ENCODE results near the gene GOLT1A.

The GOLT1A gene

GRCh38 chr1:204260601-204261197 is 46.9 kb upstream of the GOLT1A start:
- H3K4me3 ChIP-seq (ENCODE audit: control insufficient read depth, low read depth, low read length) = no peak overlapping the region
- no peak for DNase-seq (ENCODE audit: low read depth)
- TF ChIP-seq CTCF (conservative IDR thresholded peaks at IDR 0.05; ENCODE audit: control insufficient read depth, insufficient read depth, low read depth, low read length) = no peak

DNA sequence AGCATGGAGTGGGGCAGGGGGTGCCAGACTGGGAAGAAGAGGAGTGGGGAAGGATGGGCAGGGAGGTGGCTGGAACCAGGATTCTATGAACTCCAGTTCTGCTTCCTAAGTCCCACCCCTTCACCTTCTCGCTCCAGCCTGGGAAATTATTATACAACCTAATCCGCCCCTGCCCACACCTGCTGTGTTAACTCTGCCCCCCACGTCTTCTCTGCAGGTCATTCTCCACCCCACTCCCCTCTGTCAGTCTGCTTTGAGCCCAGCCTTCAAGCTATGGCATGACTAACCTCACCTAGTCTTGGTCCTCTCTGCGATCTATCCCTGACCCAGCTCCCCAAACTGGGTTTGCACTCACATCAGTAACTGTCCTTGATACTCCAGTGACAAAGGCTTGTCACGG is 46.0 kb upstream of the GOLT1A start:
- no peak for TF ChIP-seq CTCF (conservative IDR thresholded peaks at IDR 0.05; ENCODE audit: control insufficient read depth, insufficient read depth, low read depth, low read length)
- DNase-seq (ENCODE audit: low read depth) = no peak
- no peak overlapping the region for H3K4me3 ChIP-seq (ENCODE audit: control insufficient read depth, low read depth, low read length)

- H3K4me3 ChIP-seq (ENCODE audit: control insufficient read depth, low read depth, low read length) = no peak overlapping the region
- DNase-seq (ENCODE audit: low read depth) = no peak
- TF ChIP-seq CTCF (conservative IDR thresholded peaks at IDR 0.05; ENCODE audit: control insufficient read depth, insufficient read depth, low read depth, low read length) = no peak
Observed at GRCh38 chr1:204259196-204259595, 45.4 kb upstream of the GOLT1A start.

DNA sequence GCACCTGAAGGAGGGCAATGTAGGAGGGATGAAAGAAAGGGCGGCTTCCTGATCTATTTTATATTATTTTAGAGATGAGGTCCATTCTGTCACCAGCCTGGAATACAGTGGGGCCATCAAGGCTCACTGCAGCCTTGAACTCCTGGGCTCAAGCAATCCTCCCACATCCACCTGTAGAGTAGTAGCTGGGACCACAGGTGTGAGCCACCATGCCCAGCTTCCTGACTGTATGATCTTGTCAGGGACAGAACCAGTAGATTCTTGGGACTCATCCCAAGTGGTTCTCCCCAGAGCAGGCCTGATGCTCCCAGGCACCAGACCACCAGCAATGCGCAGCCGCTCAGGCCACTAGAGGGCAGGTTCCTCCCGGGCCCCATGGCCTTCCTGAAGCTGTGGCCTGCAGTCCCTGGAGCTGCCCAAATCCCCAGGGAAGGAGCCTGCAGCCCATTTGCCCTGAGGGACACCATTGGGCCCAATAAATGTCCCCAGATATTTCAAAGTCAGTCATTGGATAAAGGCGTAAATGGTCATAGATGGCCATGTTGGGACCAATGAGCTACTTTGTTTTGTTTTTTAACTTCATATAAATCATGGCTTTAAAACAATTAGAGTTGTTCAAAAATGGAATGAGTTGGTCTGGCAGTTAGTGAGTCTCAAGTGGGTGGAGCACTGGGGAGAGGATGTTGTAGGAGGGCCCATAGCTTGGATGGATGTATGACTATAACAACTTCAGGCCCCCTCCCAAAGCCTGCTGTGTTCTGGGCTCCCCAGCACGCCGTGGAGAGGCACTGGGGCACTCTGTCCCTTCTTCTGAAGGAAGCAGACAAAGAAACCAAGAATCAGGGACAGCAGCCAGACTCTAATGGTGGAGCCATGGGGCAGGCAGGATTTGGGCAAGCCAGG is 44.7 kb upstream of the GOLT1A start:
- peak; percentile 57 for DNase-seq (ENCODE audit: low read depth)
- peak; percentile 81 for TF ChIP-seq CTCF (conservative IDR thresholded peaks at IDR 0.05; ENCODE audit: control insufficient read depth, insufficient read depth, low read depth, low read length)
- H3K4me3 ChIP-seq (ENCODE audit: control insufficient read depth, low read depth, low read length) = no peak overlapping the region

DNA sequence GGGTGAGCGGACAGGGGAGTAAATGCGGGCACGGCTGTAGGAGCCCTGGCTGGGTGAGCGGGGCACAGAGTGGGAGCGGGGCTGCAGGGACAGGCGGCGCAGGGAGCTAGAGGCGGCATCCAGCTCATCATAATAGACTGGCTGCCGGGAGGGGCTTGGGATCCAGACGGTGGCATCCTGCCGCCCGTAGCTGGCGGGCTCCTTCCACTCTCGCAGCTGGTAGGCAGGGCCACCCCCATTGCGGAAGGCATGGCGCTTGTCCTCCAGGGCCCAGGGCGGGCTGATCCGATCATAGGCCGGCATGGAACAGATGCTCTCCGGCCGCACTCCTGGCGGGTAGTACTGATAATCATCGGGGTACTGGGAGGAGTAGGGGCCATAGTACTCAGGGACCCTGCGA is 43.7 kb upstream of the GOLT1A start:
- H3K4me3 ChIP-seq (ENCODE audit: control insufficient read depth, low read depth, low read length) = no peak overlapping the region
- DNase-seq (ENCODE audit: low read depth) = no peak
- no peak for TF ChIP-seq CTCF (conservative IDR thresholded peaks at IDR 0.05; ENCODE audit: control insufficient read depth, insufficient read depth, low read depth, low read length)

GRCh38 chr1:204256531-204256930 is 42.7 kb upstream of the GOLT1A start:
- no peak for DNase-seq (ENCODE audit: low read depth)
- H3K4me3 ChIP-seq (ENCODE audit: control insufficient read depth, low read depth, low read length) = no peak overlapping the region
- TF ChIP-seq CTCF (conservative IDR thresholded peaks at IDR 0.05; ENCODE audit: control insufficient read depth, insufficient read depth, low read depth, low read length) = no peak

Measured in fibroblast of mammary gland (primary cell).